OCI-LY1 (cell line): Measurements from ENCODE around the gene LDLRAD4.

Experiments
- EZH2 ChIP-seq: fragments of 200-600 bp; sonication (generic), shearing (Covaris generic); IDR thresholded peaks from 2 replicates; pipeline ENCODE4 v1.8.0; 2017; ENCODE audit warnings: borderline replicate concordance, mixed run types, mild to moderate bottlenecking, antibody characterized with exemption, low read length, moderate library complexity, mixed read lengths
- TF ChIP-seq, protein P1 (sequence below): fragments of 200-600 bp; sonication (generic), shearing (Covaris generic); IDR thresholded peaks from 2 replicates; pipeline ENCODE4 v1.5.1; 2017; ENCODE audit warnings: mild to moderate bottlenecking, antibody characterized with exemption, low read length, moderate library complexity, mixed read lengths

- TF ChIP-seq, protein P1, sequence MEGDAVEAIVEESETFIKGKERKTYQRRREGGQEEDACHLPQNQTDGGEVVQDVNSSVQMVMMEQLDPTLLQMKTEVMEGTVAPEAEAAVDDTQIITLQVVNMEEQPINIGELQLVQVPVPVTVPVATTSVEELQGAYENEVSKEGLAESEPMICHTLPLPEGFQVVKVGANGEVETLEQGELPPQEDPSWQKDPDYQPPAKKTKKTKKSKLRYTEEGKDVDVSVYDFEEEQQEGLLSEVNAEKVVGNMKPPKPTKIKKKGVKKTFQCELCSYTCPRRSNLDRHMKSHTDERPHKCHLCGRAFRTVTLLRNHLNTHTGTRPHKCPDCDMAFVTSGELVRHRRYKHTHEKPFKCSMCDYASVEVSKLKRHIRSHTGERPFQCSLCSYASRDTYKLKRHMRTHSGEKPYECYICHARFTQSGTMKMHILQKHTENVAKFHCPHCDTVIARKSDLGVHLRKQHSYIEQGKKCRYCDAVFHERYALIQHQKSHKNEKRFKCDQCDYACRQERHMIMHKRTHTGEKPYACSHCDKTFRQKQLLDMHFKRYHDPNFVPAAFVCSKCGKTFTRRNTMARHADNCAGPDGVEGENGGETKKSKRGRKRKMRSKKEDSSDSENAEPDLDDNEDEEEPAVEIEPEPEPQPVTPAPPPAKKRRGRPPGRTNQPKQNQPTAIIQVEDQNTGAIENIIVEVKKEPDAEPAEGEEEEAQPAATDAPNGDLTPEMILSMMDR = no peak
- no peak for TF ChIP-seq EZH2
Measured at GRCh38 chr18:13308369-13308768, 89.8 kb downstream of the LDLRAD4 start.
